Upper lobe of left lung (tissue), 6 donors: ENCODE results near the gene MT4. TPM values are rescaled to one million over a fixed set of nuclear protein-coding genes. Genes with fewer than 3 reads are reported as not detected.
A peak's percentile ranks its signal among the peaks of the same experiment; 100 is the strongest.

ENCODE experiments used
- ATAC-seq, 2 donors: fragments of 200-7000 bp; cut with Tn5 transposase; one replicate each; pipeline ENCODE4 v1.9.1; 2022; ENCODE audit warnings: mild to moderate bottlenecking in 2 of 2, moderate library complexity in 2 of 2; ENCODE audit not compliant: low FRiP score in 2 of 2
- DNase-seq, 2 donors: peaks; one replicate each; pipeline ENCODE4 v3.0.0-alpha.2; 2019 to 2020
- H3K27ac ChIP-seq, 4 donors: fragments of 200-600 bp; sonication (generic); one replicate each; pipeline ENCODE4 v1.5.1; 2016 to 2019
- H3K27me3 ChIP-seq, 4 donors: fragments of 200-600 bp; sonication (generic); one replicate each; pipeline ENCODE4 v1.5.1; 2017 to 2019
- H3K36me3 ChIP-seq, 4 donors: fragments of 200-600 bp; sonication (generic); one replicate each; pipeline ENCODE4 v1.5.1; 2016 to 2019
- H3K4me1 ChIP-seq, 4 donors: fragments of 200-600 bp; sonication (generic); one replicate each; pipeline ENCODE4 v1.5.1; 2018 to 2019
- H3K4me3 ChIP-seq, 4 donors: fragments of 200-600 bp; sonication (generic); one replicate each; pipeline ENCODE4 v1.5.1; 2017 to 2019; ENCODE audit warnings: mild to moderate bottlenecking in 2 of 4, moderate library complexity in 1 of 4
- H3K9me3 ChIP-seq, 4 donors: fragments of 200-600 bp; sonication (generic); one replicate each; pipeline ENCODE4 v1.5.1; 2018 to 2019
- EP300 ChIP-seq, 4 donors: sonication (generic); formaldehyde crosslinking; IDR thresholded peaks; one replicate each; pipeline ENCODE4 v1.5.1; 2017; ENCODE audit warnings: antibody characterized with exemption in 4 of 4, control low read depth in 2 of 4
- POLR2A ChIP-seq, 4 donors: fragments of 450-650 bp; IDR thresholded peaks; one replicate each; pipeline ENCODE4 v1.5.1; 2016 to 2017; ENCODE audit warnings: antibody characterized with exemption in 4 of 4, mild to moderate bottlenecking in 2 of 4
- POLR2AphosphoS5 ChIP-seq, 2 donors: sonication (generic); formaldehyde crosslinking; IDR thresholded peaks; one replicate each; pipeline ENCODE4 v1.5.1; 2017; ENCODE audit warnings: antibody characterized with exemption in 2 of 2
- WGBS, 2 donors: methylation state at CpG; one replicate each; pipeline ENCODE4 v1.1.5; 2017 to 2018; 5-methylcytosine and 5-hydroxymethylcytosine counted together
- total RNA-seq, 6 donors: library from RNA; depleted of rRNA in 4 of 6; stranded (reverse); fragments of >200 nt in 4 of 6; gene quantifications; one replicate each; pipeline versions ENCODE4 v1.1.0 to v1.2.1, GENCODE V29; 2016 to 2021
- TF ChIP-seq, protein P1 (sequence below), 6 experiments: fragments of 450-650 bp in 4 of 6; fragments of 200-600 bp in 2 of 6; sonication (generic) in 2 of 6; IDR thresholded peaks; one replicate each; pipeline ENCODE4 v1.5.1; 2016 to 2019; ENCODE audit warnings: antibody characterized with exemption in 6 of 6
- donor health status: DM: no; HTN: no; CAD: no; lungs with moderate emphysema.
- donor health status: DM: no; HTN: yes; CAD: no; lungs with severe emphysema.

The MT4 gene
- not detected for total RNA-seq

- peak in 1 of 2 donors; percentile 33 for DNase-seq
- Histone ChIP-seq H3K27ac (no peak within 1 kb of the TSS), H3K27me3 (no peaks in the 10 kb centered on the region), H3K4me1 (no peaks in the 10 kb centered on the region), H3K9me3 (no peaks in the 10 kb centered on the region), H3K4me3 (no peak within 1 kb of the TSS), H3K36me3 (no peaks in the 10 kb centered on the region)
- WGBS, 2 donors: 84 to 88% methylated on average over 8 to 10 of the region's 12 CpGs
- TF ChIP-seq, protein P1, sequence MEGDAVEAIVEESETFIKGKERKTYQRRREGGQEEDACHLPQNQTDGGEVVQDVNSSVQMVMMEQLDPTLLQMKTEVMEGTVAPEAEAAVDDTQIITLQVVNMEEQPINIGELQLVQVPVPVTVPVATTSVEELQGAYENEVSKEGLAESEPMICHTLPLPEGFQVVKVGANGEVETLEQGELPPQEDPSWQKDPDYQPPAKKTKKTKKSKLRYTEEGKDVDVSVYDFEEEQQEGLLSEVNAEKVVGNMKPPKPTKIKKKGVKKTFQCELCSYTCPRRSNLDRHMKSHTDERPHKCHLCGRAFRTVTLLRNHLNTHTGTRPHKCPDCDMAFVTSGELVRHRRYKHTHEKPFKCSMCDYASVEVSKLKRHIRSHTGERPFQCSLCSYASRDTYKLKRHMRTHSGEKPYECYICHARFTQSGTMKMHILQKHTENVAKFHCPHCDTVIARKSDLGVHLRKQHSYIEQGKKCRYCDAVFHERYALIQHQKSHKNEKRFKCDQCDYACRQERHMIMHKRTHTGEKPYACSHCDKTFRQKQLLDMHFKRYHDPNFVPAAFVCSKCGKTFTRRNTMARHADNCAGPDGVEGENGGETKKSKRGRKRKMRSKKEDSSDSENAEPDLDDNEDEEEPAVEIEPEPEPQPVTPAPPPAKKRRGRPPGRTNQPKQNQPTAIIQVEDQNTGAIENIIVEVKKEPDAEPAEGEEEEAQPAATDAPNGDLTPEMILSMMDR (IDR thresholded peaks at IDR 0.05): no peak
- TF ChIP-seq POLR2A (IDR thresholded peaks at IDR 0.05): no peak
- no peak for ATAC-seq
These were observed at the start of gene MT4 for GRCh38 chr16:56564793-56565477. TSS of gene MT4 (plus strand) at chr16:56565073. CDS start at chr16:56565129, 56 bp downstream.

DNA sequence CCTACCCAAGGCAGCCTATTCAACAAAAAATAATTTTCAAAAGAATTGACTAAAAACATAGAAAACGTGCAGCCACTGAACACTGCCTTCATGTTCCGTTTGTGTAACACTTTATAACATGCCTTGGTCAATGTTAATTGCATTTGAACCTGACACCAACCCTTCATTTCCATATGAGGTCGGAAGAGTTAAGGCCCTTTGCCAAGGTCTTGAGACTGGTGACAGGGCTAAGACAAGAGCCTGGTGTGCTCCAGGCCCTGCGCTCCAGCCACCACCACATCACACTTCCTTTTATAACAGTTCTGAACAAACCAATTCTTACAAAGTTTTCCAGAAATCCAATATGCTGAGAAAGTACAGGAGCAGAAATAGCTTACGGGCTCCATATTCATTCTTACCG lies 49.2 kb upstream of the MT4 start:
- H3K4me3 ChIP-seq: no peak overlapping the region
- DNase-seq (no peak), ATAC-seq (no peak)
- no peaks in the 10 kb centered on the region for H3K9me3 ChIP-seq
- H3K27ac ChIP-seq: peak overlapping the region in 1 of 4 donors; percentile 9
- TF ChIP-seq EP300 (IDR thresholded peaks at IDR 0.05): no peak
- TF ChIP-seq POLR2AphosphoS5 (IDR thresholded peaks at IDR 0.05): no peak
- TF ChIP-seq POLR2A (IDR thresholded peaks at IDR 0.05): no peak
- TF ChIP-seq, protein P1 (IDR thresholded peaks at IDR 0.05): no peak
- H3K27me3 ChIP-seq: no peaks in the 10 kb centered on the region
- H3K4me1 ChIP-seq: peaks cover 20 to 33% (median 25%) of the 10 kb centered on the region in 4 donors
- peaks cover 0 to 6% (median 1%) of the 10 kb centered on the region in 4 donors for H3K36me3 ChIP-seq
- 67 to 71% methylated on average over 6 of the region's 6 CpGs for WGBS, 2 donors

- ATAC-seq (no peak), DNase-seq (no peak)
- Histone ChIP-seq H3K9me3 (no peaks in the 10 kb centered on the region), H3K27ac (no peak overlapping the region), H3K36me3 (no peaks in the 10 kb centered on the region), H3K4me1 (peaks cover 21 to 33% (median 25%) of the 10 kb centered on the region in 4 donors), H3K27me3 (no peaks in the 10 kb centered on the region), H3K4me3 (no peak overlapping the region)
- WGBS, 2 donors: 88 to 95% methylated on average over 2 of the region's 2 CpGs
- no peak for TF ChIP-seq POLR2A (IDR thresholded peaks at IDR 0.05)
These were observed 47.7 kb upstream of the MT4 start for GRCh38 chr16:56517206-56517605.

- no peak overlapping the region for H3K4me3 ChIP-seq
- WGBS, 2 donors: 93 to 95% methylated on average over 7 of the region's 7 CpGs
- H3K4me1 ChIP-seq: peaks cover 18 to 33% (median 25%) of the 10 kb centered on the region in 4 donors
- no peak for ATAC-seq
- H3K27me3 ChIP-seq: no peaks in the 10 kb centered on the region
- no peaks in the 10 kb centered on the region for H3K9me3 ChIP-seq
- H3K27ac ChIP-seq: no peak overlapping the region
- H3K36me3 ChIP-seq: no peaks in the 10 kb centered on the region
- TF ChIP-seq, protein P1 (IDR thresholded peaks at IDR 0.05): no peak
- TF ChIP-seq POLR2AphosphoS5 (IDR thresholded peaks at IDR 0.05): no peak
- TF ChIP-seq POLR2A (IDR thresholded peaks at IDR 0.05): no peak
- no peak for TF ChIP-seq EP300 (IDR thresholded peaks at IDR 0.05)
- no peak for DNase-seq
These were observed 46.4 kb upstream of the MT4 start for GRCh38 chr16:56518425-56518824.

DNA sequence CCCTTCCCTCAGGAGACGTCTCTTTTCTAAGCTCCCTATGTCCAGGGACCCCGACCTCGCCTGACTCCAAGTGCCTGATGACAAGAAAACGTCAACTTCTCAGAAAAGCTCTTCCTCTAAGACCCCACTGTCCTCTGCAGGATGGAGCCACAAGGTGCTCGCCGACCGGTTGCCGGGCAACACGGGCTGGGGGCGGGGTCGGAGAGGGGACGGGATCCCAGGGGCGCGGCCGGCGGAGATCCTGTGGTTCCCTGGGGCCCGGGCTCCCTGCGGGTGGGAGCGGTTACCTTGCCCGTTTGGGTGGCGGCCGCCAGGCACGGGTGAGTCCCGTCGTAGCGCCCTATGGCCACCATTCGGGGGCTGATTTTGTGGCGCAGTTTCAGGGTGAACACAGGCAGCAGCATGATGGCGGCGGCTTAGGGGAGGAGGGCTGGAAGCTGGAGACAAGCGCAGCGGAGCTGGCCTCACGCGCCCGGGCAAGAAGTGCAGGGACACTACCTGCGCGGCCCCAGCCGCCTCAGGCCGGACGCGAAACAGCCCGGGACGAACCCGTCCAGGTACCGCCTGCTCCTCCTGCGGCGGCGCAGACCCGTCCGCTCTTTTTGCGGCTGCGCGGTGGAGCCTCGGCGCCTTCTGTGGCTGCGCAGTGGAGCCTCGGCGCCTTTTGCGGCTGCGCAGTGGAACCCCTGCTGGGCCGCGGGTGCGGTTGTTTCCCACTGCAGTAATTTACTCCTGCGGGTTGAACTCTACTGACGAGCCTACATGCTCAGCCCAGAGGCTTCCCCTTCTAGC lies 45.2 kb upstream of the MT4 start, which contains the start of gene BBS2:
Gene BBS2, minus strand, starts transcription at position 566 of the 792 bp plus-strand sequence. Its CDS starts 162 bp downstream, at position 404.
- WGBS, 2 donors: 0% methylated on average over 21 to 62 of the region's 65 CpGs
- H3K27ac ChIP-seq: peak within 1 kb of the TSS; percentile 77 to 93 (median 88)

More for the DNA sequence above, 45.2 kb upstream of the MT4 start, which contains the start of gene BBS2:
- Histone ChIP-seq H3K36me3 (no peaks in the 10 kb centered on the region), H3K4me1 (peaks cover 12 to 24% (median 22%) of the 10 kb centered on the region in 4 donors), H3K27me3 (no peaks in the 10 kb centered on the region), H3K9me3 (no peaks in the 10 kb centered on the region), H3K4me3 (peak within 1 kb of the TSS; percentile 91 to 98 (median 94))
- TF ChIP-seq EP300 (IDR thresholded peaks at IDR 0.05) (no peak), POLR2AphosphoS5 (IDR thresholded peaks at IDR 0.05) (peak; percentile 62 to 77), POLR2A (IDR thresholded peaks at IDR 0.05) (peak in 3 of 4 donors; percentile 49 to 91 (median 78))
- TF ChIP-seq, protein P1 (IDR thresholded peaks at IDR 0.05): peak in 4 of 6 experiments; percentile 6 to 49 (median 24)
- peak; percentile 93 to 98 for ATAC-seq
- peak; percentile 90 to 97 for DNase-seq
